HG03159 (cell line): ENCODE results near the gene RELL2.
A peak's percentile ranks its signal among the peaks of the same experiment; 100 is the strongest.

Source experiments
- ATAC-seq: cut with Tn5 transposase; IDR thresholded peaks from one replicate; pipeline ENCODE4 v1.9.1; 2021; ENCODE audit warnings: mild to moderate bottlenecking, moderate library complexity; ENCODE audit not compliant: unreplicated experiment

Gene RELL2

GRCh38 chr5:141618804-141619554, 17.8 kb upstream of the RELL2 start, which contains the start of gene DIAPH1:
Gene DIAPH1, minus strand, starts transcription at chr5:141619000. Its CDS starts 86 bp downstream, at chr5:141618914.
- ATAC-seq, result peak; percentile 82

DNA sequence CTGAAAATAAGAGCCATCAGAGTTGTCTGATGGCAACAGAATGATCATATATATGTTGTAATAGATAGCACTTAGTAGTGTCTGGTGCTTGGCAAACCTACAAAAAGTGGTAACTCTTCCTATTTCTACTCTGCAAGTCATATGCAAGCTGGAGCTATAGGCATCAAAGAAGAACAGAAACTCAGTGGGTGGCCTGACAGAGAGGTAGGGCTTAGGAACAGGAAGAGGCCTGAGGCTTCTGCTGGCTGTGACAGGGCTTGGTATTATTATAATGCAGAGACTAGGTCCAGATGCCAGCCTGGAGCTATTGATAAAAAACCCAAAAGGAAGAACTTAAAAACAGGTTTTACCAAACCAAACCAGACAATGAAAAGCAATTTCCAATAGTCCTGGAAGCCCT, 13.6 kb upstream of the RELL2 start:
- peak; percentile 46 for ATAC-seq

DNA sequence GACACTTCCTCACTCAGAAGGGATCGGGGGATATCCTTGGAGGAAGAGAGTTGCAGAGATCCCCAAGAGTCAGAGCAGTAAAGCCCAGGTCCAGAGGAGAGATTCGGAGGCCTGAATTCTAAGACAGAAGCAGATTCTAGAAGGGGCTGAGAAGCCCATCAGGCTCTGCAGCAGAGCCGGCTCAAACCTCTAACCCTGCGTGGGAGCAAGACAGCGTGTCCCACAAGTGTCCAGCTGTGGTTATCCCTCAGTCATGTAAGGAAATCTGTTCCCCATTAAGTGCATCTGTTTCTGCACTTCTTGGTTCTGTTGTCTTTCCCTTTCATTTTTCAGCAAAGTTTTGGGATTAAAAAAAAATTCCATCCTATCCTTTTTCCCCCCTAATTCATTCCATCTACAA, 13.2 kb upstream of the RELL2 start:
- no peak for ATAC-seq

GRCh38 chr5:141628175-141628788, 8.5 kb upstream of the RELL2 start:
- ATAC-seq, result no peak

DNA sequence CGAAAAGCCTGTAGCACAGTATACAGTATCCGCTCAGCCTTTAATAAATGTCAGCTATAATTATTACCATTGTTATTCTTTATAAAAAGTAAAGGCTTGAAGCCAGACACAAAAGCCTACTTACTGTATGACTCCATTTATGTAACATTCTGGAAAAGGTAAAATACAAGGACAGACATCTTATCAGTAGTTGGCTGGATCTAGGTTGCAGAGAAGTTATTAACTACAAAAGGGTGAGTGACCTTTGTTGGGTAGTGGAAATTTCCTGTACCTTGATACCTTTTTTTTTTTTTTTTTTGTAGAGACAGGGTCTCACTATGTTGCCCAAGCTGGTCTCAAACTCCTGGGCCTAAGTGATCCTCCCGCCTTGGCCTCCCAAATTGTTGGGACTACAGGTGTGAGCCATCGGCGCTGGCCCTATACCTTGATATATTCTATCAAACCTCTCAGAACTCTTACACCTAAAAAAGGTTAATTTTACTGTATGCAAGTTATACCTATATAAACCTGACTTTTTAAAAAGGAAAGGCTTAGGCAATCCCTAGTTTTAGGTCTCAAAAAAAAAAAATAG, 6.1 kb upstream of the RELL2 start:
- no peak for ATAC-seq

DNA sequence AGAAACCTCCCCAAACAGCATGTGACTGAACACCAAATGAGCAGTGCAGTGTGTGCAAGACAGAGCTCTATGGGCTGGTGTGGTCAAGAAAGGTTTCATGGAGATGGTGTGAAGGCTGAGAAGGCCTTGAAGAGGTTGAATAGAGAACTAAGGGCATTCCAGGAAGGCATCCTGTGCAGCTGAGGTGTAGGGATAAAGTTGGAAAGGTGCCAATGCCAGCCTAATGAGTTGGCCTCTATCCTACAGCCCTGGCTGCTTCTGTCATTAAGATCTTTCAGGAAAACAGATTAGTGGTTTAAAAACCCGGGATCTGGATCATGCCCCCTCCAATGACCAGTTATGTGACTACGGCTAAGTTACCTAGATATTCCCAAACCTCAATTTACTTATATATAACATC, 4.1 kb upstream of the RELL2 start:
- ATAC-seq, result no peak

DNA sequence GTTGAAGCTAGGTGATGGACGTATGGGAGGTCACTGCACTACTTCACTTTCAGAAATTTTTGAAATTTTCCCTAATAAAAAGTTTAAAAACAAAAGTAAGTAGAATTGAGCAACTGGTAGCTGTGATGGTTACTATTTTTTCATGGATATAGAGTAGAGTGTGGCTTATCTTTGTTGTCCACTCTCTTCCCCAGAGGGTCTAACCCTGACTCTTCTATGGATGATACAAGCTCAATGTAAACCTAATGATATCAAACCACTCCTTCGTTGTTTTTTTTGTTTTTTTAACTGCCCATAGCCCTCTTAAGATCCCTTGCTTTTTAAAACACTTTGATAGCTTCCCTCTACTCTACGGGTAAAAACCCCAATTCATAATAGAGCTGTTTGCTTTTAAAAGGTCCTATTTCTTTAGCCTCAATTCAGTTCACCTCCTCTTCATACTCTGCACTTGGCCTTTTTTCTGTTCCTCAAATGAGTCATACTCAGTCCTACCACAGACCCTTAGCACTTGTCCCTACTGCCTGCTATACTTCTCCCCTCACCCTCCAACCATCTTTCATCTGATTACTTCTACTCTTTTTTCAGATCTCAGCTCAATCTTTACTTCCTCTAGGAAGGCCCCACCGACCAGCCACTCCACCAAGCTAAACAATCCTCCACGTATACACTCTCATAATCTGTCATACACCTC, 2.8 kb upstream of the RELL2 start:
- ATAC-seq, result peak; percentile 61

DNA sequence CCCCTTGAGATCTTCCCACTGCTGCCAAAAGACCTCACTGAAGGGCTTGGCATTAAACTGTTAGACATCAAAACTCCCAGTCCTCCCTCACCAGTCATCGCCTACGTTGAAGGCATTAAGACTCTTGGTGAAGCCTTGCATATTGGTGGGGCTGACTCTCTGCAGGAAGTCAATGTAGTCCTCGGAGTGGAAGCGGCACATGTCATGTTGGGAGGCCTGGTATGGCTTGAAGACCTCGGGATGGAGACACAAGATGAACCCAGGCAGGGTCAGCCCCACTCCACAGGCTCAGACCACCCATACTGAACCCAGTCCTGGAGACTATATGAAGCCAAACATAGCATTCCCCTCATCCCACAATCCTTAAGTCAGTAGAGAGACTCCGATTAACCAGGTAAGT, 2.1 kb upstream of the RELL2 start:
- no peak for ATAC-seq

DNA sequence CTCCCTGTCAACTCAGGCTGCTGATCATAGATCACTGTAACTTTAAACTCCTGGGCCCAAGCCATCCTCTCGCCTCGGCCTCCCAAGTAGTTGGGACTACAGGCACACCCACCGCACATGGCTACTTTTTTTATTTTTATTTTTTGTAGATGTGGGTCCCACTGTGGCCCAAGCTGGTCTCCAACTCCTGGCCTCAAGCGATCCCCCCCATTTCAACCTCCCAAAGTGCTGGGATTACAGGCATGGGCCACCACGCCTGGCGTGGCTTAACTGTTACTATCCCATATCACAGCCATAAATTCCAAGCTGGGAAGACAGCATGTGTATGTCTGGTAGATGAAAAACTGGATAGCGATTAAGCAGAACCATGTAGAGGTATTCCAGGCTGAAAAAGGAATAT, 1.2 kb upstream of the RELL2 start:
- no peak for ATAC-seq

DNA sequence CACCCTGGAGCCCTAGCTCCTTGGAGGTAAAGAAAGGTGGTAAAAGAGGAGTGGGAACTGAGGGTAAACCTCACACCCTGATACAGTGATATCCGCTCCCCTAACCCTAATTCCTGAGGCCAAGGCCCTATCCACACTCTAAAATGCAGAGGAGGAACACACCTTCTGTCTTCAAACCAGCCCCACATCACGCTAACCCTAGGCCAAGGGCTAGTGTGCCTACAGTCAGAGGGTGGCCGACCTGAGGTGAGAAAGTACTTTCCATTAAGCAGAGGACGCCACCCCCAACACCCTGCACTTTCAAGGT, 738 bp upstream of the RELL2 start:
- no peak for ATAC-seq

DNA sequence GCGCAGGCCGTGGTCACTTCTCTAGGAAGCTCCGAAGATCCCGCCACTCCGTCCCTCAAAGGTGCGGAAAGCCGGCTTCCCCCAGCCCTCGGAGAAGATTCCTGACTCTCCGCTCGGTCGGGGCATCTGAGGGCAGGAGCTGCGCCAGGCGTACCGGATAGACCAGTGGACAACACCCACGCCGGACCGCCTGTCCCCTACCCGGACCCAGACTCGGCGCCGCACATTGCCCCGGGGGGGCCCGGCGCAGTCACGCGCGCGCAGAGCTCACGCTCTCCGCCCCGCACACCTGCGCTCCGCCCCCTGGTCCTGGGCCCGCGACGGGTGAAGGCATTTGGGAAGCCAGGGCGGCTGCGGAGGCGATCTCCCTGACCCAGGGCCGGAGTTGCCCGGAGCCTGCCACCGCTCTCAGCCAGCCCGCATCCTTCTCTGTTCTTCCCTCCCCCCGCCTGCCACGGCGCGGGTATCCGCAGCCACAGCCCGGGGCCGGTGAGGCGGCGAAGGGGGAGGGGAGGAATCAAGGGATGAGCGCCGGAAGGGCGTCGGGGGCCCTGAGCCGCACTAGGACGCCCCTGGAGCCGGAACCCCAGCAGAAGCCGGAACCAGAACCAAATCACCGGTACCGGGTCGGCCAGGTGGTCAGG, 448 bp downstream of the RELL2 start:
- peak; percentile 32 for ATAC-seq

- peak; percentile 32 for ATAC-seq
Measured at GRCh38 chr5:141637767-141638419, 1.1 kb downstream of the RELL2 start.

DNA sequence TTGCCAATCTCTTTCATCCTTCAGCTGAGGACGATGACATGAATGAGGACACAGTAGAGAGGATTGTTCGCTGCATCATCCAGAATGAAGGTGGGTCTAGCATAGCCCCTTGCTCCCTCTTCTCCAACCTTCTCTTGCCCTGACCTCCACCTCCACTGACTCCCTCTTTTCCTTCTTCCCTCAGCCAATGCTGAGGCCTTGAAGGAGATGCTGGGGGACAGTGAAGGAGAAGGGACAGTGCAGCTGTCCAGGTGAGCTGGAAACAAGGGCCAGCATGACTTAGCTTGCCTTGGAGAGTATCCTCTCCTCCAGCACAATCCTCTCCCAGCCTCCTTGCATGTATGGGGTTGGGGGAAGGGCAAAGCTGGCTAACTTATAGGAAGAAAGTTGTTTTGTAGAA, 2.0 kb downstream of the RELL2 start:
- no peak for ATAC-seq

GRCh38 chr5:141639357-141640050, 2.7 kb downstream of the RELL2 start:
- no peak for ATAC-seq

GRCh38 chr5:141640051-141640415, 3.2 kb downstream of the RELL2 start:
- no peak for ATAC-seq

DNA sequence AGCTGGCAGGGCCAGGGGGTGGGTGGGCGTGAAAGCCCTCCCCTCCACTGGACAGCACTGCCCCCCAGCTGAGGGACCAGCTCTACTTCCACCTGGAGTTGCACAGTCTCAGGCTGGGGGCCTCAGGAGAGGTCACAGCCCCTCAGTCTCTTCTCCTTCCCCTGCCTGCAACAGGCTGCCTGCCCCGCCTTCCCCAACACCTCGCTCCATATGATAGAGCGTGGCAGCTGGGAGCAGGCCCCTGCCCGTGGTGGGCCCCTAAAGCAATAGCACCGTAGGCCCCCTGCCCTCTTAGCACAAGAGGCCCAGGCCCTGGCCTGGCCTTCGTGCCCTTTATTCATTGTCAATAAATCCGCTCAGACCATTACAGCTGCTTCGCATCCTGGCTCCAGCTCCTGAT, 3.9 kb downstream of the RELL2 start:
- ATAC-seq, result no peak

DNA sequence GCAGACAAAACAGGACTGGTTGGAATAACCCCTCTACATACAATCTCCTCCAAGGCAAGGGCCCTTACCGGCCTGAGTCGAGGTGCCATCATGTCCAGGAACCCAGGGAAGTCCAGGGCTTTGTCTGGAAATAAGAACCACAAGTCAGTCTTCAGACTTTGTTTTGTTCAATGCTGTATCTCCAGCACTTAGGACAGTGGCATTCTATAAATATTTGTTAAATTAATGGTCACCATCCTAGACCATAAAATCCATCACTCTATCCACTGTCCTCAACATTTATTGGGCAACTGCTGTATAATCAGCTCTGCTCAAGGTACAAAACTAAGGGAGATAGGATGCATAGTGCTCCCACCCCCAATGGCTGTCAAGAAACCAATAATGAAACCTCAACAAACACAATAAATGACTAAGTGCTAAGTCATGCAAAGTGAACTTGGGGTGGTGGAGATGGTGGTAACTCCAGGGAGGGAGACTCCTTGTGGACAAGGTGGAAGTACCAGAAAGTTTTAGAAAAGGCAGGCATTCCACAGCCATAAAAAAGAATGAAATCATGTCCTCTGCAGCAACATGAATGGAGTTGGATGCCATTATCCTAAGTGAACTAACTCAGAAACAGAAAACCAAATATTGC, 5.0 kb downstream of the RELL2 start:
- ATAC-seq, result no peak

DNA sequence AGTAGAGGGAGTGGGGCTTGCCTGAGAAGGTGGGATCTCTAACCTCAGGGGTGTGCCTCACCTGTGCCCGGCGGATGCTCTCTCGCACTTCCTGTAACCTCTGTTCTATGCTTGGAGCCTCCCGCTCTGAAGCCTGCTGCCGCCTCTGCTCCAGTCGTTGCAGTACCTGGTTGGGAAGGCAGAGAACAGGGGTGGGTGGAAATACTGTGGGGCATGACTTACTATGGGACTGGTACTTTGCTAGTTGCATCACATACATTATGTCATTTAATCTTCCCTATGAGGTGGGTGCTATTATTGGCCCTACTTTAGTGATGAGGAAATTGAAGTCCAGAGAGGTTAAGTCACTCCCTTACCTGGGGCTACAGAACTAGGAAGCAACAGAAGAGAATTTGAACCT, 9.2 kb downstream of the RELL2 start:
- no peak for ATAC-seq

DNA sequence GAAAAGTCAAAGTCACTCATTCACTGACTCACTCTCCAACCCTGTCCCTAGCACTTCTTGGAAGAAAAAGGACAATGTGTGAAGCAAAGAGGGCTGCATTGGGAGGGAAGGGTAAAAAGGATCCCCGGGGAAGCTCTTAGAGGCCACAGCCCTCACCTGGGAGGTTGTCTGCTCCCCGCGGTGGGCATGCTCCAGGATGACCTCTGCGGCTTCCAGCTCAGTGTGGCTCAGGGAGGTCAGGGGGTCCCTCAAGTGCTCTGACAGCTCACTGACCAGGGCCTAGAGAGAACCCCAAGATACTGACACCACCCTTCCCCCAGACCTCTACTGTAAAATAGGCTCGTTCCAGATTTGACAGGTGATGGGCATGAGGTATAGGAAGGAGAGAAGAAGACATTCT, 10.4 kb downstream of the RELL2 start:
- no peak for ATAC-seq

DNA sequence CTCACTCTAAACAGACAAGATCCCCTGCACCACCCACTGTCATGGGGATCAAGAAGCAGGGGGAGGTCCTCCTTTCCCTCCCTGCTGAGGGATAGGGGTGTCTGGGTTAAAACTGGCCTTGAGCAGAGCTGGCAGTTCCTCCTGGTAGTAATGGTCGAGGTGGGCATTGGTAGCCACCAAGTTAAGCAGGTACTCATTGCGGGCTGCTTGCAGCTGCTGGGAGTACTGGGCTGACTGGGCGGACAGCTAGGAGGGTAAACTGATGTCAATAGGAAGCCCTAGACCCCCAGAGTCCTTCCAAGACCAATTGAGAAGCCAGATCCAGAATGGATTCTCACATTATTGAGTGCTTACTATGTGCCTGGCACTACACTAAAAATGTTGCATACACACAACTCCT, 11.1 kb downstream of the RELL2 start:
- no peak for ATAC-seq
